ENCODE measurements around the gene MEN1. TPM values are rescaled to one million over a fixed set of nuclear protein-coding genes. Genes with fewer than 3 reads are reported as not detected.
A peak's percentile ranks its signal among the peaks of the same experiment; 100 is the strongest.

The MEN1 gene
- total and polyA plus RNA-seq, 9 of the 15 experiments (the other 6 are each of a cell fraction or from before 2014, with no cell fraction given), result 3.4 to 57.2 (median 19.3) TPM

DNA sequence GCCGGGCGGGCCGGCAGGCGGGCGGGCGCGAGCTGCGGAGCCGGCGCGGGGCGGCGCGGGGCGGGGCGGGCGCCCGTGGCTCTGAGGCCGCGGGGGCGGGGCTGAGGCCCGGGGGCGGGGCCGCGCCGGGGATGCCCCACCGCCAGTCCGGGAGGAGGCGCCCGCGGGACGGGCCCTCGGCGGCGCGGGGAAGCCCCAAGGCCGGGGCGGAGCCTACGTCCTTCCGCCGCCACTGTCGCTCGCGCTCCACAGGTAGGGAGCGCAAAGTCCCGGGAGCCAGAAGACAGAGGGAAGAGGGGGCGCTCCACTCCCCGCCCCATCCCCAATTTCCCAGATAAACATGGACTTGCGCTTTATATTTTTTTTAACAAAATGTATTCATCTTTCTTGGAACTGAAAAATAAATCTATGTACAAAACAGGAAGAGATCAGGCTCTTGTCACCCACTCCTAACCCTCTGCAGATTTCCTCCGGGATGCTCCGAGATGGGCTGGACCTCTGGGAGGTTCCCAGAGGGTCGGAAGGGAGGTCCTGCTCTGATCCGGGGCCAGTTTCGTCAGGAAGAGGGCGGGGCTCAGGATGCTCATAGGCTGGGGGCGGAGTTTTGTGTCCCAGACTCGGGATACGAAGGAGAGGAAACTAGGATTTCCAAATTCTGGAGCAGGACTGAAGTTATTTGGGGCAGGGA is 7.0 kb downstream of the MEN1 start, which contains the start of gene MAP4K2 (continued):
- peak; percentile 56; the same call in 1 of the 2 replicates for TF ChIP-seq SUPT5H (IDR thresholded peaks at IDR 0.05)
- no peak for TF ChIP-seq KHSRP (IDR thresholded peaks at IDR 0.05)
- no peak for TF ChIP-seq FOXA3 (CRISPR knock-in tag; conservative IDR thresholded peaks at IDR 0.05 in 1 of 2, IDR thresholded peaks at IDR 0.05 in 1 of 2)
- TF ChIP-seq, protein P1, sequence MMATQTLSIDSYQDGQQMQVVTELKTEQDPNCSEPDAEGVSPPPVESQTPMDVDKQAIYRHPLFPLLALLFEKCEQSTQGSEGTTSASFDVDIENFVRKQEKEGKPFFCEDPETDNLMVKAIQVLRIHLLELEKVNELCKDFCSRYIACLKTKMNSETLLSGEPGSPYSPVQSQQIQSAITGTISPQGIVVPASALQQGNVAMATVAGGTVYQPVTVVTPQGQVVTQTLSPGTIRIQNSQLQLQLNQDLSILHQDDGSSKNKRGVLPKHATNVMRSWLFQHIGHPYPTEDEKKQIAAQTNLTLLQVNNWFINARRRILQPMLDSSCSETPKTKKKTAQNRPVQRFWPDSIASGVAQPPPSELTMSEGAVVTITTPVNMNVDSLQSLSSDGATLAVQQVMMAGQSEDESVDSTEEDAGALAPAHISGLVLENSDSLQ (IDR thresholded peaks at IDR 0.05), result peak; percentile 42
- no peak for TF ChIP-seq KLF1 (tag; IDR thresholded peaks at IDR 0.05)
- peak; percentile 28; the same call in 1 of the 2 replicates for TF ChIP-seq RB1 (IDR thresholded peaks at IDR 0.05; ENCODE audit: low read depth)
- no peak for TF ChIP-seq ZBTB17 (CRISPR knock-in tag; IDR thresholded peaks at IDR 0.05)
- no peak for TF ChIP-seq ZSCAN32 (CRISPR knock-in tag; IDR thresholded peaks at IDR 0.05)
- TF ChIP-seq POLR2AphosphoS2 (IDR thresholded peaks at IDR 0.05; ENCODE audit: low read length), result peak; percentile 84; the same call in 1 of the 2 replicates
- TF ChIP-seq ZNF224 (CRISPR knock-in tag; IDR thresholded peaks at IDR 0.05), result no peak
- TF ChIP-seq, protein P2, sequence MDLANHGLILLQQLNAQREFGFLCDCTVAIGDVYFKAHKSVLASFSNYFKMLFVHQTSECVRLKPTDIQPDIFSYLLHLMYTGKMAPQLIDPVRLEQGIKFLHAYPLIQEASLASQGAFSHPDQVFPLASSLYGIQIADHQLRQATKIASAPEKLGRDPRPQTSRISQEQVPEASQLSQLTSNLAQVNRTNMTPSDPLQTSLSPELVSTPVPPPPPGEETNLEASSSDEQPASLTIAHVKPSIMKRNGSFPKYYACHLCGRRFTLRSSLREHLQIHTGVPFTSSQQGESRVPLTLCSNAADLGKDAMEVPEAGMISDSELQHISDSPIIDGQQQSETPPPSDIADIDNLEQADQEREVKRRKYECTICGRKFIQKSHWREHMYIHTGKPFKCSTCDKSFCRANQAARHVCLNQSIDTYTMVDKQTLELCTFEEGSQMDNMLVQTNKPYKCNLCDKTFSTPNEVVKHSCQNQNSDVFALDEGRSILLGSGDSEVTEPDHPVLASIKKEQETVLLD (IDR thresholded peaks at IDR 0.05), result no peak
- TF ChIP-seq, protein P3, sequence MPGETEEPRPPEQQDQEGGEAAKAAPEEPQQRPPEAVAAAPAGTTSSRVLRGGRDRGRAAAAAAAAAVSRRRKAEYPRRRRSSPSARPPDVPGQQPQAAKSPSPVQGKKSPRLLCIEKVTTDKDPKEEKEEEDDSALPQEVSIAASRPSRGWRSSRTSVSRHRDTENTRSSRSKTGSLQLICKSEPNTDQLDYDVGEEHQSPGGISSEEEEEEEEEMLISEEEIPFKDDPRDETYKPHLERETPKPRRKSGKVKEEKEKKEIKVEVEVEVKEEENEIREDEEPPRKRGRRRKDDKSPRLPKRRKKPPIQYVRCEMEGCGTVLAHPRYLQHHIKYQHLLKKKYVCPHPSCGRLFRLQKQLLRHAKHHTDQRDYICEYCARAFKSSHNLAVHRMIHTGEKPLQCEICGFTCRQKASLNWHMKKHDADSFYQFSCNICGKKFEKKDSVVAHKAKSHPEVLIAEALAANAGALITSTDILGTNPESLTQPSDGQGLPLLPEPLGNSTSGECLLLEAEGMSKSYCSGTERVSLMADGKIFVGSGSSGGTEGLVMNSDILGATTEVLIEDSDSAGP (CRISPR knock-in tag; IDR thresholded peaks at IDR 0.05), result no peak
- TF ChIP-seq, protein P4, sequence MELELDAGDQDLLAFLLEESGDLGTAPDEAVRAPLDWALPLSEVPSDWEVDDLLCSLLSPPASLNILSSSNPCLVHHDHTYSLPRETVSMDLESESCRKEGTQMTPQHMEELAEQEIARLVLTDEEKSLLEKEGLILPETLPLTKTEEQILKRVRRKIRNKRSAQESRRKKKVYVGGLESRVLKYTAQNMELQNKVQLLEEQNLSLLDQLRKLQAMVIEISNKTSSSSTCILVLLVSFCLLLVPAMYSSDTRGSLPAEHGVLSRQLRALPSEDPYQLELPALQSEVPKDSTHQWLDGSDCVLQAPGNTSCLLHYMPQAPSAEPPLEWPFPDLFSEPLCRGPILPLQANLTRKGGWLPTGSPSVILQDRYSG (tag; conservative IDR thresholded peaks at IDR 0.05; ENCODE audit: low read depth), result no peak
- TF ChIP-seq, protein P5, sequence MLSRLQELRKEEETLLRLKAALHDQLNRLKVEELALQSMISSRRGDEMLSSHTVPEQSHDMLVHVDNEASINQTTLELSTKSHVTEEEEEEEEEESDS (CRISPR knock-in tag; IDR thresholded peaks at IDR 0.05), result no peak
- no peak for TF ChIP-seq HNRNPK (IDR thresholded peaks at IDR 0.05; ENCODE audit: low read depth, low read length, poor library complexity, severe bottlenecking)
- TF ChIP-seq NCOA4 (IDR thresholded peaks at IDR 0.05; ENCODE audit: partially characterized antibody), result no peak
- TF ChIP-seq CCNT2 (IDR thresholded peaks at IDR 0.05; ENCODE audit: borderline replicate concordance, extremely low read depth, insufficient read length, low read depth, low read length), result peak; percentile 66
- TF ChIP-seq POLR2H (tag; IDR thresholded peaks at IDR 0.05; ENCODE audit: low read depth), result no peak
- TF ChIP-seq HMGN3 (IDR thresholded peaks at IDR 0.05; ENCODE audit: borderline replicate concordance, extremely low read depth, insufficient read length, low read depth, low read length), result no peak
- TF ChIP-seq RAD51 (IDR thresholded peaks at IDR 0.05; ENCODE audit: borderline replicate concordance, low read depth), result no peak
- TF ChIP-seq TAL1 (IDR thresholded peaks at IDR 0.05), result no peak
- TF ChIP-seq, protein P6, sequence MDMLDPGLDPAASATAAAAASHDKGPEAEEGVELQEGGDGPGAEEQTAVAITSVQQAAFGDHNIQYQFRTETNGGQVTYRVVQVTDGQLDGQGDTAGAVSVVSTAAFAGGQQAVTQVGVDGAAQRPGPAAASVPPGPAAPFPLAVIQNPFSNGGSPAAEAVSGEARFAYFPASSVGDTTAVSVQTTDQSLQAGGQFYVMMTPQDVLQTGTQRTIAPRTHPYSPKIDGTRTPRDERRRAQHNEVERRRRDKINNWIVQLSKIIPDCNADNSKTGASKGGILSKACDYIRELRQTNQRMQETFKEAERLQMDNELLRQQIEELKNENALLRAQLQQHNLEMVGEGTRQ (CRISPR knock-in tag; IDR thresholded peaks at IDR 0.05), result no peak
- TF ChIP-seq HSF4 (CRISPR knock-in tag; IDR thresholded peaks at IDR 0.05; ENCODE audit: borderline replicate concordance), result no peak
